Thyroid gland (tissue), 4 donors: ENCODE results near the gene APOL2. TPM values are rescaled to one million over a fixed set of nuclear protein-coding genes. Genes with fewer than 3 reads are reported as not detected.
"Not testable (repeated sequence)": the region's sequence is repeated elsewhere in the genome, so short reads cannot be mapped to it uniquely, and the experiment has no call there.

Experiments used
- DNase-seq, 2 donors: peaks; one replicate each; pipeline ENCODE4 v3.0.0-alpha.2; 2019
- H3K27ac ChIP-seq, 3 donors: fragments of 200-600 bp; sonication (generic); 1 replicate in 2 of 3; 2 replicates in 1 of 3; pipeline ENCODE4 v1.5.1; 2016 to 2019; ENCODE audit warnings: mild to moderate bottlenecking in 1 of 3, moderate library complexity in 1 of 3
- H3K27me3 ChIP-seq: fragments of 200-600 bp; sonication (generic); one replicate; pipeline ENCODE4 v1.5.1; 2019
- H3K36me3 ChIP-seq, 2 donors: fragments of 200-600 bp; sonication (generic); one replicate each; pipeline ENCODE4 v1.5.1; 2016 to 2019
- H3K4me1 ChIP-seq, 2 donors: fragments of 200-600 bp; sonication (generic); one replicate each; pipeline ENCODE4 v1.5.1; 2017 to 2019
- H3K4me3 ChIP-seq, 3 donors: fragments of 200-600 bp; sonication (generic); replicated peaks in 1 of 3; 1 replicate in 2 of 3; 2 replicates in 1 of 3; pipeline ENCODE4 v1.5.1; 2016; ENCODE audit warnings: mild to moderate bottlenecking in 1 of 3
- H3K9me3 ChIP-seq: fragments of 200-600 bp; sonication (generic); one replicate; pipeline ENCODE4 v1.5.1; 2017
- CTCF ChIP-seq, 6 experiments: fragments of 200-600 bp in 3 of 6; fragments of 450-650 bp in 3 of 6; sonication (generic) in 3 of 6; IDR thresholded peaks; one replicate each; pipeline ENCODE4 v1.5.1; 2016 to 2019; ENCODE audit warnings: antibody characterized with exemption in 6 of 6, mild to moderate bottlenecking in 2 of 6, inconsistent platforms in 1 of 6, moderate library complexity in 1 of 6
- POLR2A ChIP-seq, 2 donors: fragments of 450-650 bp; IDR thresholded peaks; one replicate each; pipeline ENCODE4 v1.6.1; 2017; ENCODE audit warnings: antibody characterized with exemption in 2 of 2, mild to moderate bottlenecking in 2 of 2, moderate library complexity in 1 of 2
- WGBS, 2 donors: methylation state at CpG; one replicate each; pipeline ENCODE4 v1.1.5; 2017; 5-methylcytosine and 5-hydroxymethylcytosine counted together
- intact Hi-C: fragments of 100-400 bp; cut with DNase I; formaldehyde crosslinking; loops from one replicate; pipeline ENCODE4 v1.15.1; 2023
- total RNA-seq, 4 donors: library from RNA; depleted of rRNA; stranded (reverse); fragments of >200 nt; gene quantifications; one replicate each; pipeline ENCODE4 v1.2.3, GENCODE V29; 2016

APOL2 gene
- total RNA-seq, 4 donors from 2014 or later, result 31.1 to 45.6 (median 35.6) TPM

GRCh38 chr22:36208162-36208765, 31.1 kb downstream of the APOL2 start:
- H3K4me3 ChIP-seq, result no peak overlapping the region
- no peaks in the 10 kb centered on the region for H3K9me3 ChIP-seq
- no peaks in the 10 kb centered on the region for H3K36me3 ChIP-seq
- no peaks in the 10 kb centered on the region for H3K27me3 ChIP-seq
- H3K27ac ChIP-seq, result no peak overlapping the region
- peaks cover 0 to 21% of the 10 kb centered on the region in 2 donors for H3K4me1 ChIP-seq
- intact Hi-C loops, result no loop called here
- TF ChIP-seq POLR2A (IDR thresholded peaks at IDR 0.05) (no peak), CTCF (IDR thresholded peaks at IDR 0.05) (no peak)
- DNase-seq, result no peak
- 28 to 49% methylated on average over 1 of the region's 1 CpG for WGBS, 2 donors

DNA sequence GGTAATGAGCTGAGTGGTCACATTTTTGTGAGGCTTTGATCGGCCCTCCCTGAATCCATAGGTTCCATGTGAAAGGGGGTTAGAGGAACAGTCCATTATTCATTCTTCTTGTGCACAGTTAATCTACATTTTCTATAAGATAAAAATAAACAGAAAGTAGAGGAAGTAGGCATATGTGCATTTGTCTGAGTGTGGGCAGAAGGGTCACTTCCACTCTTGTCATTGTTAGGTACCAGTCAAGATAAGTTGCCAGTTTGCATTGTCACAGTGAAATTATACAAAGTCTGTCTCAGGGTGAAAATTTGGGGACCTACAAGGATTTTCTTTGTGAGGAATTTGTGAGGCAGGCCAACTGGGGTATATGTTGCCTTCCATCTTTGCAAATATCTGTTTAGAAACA, 33.1 kb downstream of the APOL2 start:
- H3K36me3 ChIP-seq, result no peaks in the 10 kb centered on the region
- intact Hi-C loops, result no loop called here
- no peak overlapping the region for H3K4me3 ChIP-seq
- DNase-seq, result no peak
- no peaks in the 10 kb centered on the region for H3K27me3 ChIP-seq
- H3K27ac ChIP-seq, result no peak overlapping the region
- 85 to 90% methylated on average over 1 of the region's 1 CpG for WGBS, 2 donors
- H3K9me3 ChIP-seq, result no peaks in the 10 kb centered on the region
- peaks cover 0 to 17% of the 10 kb centered on the region in 2 donors for H3K4me1 ChIP-seq
- TF ChIP-seq CTCF (IDR thresholded peaks at IDR 0.05) (no peak), POLR2A (IDR thresholded peaks at IDR 0.05) (no peak)

- DNase-seq, H3K27ac ChIP-seq, H3K9me3 ChIP-seq, H3K4me3 ChIP-seq, H3K36me3 ChIP-seq, intact Hi-C loops, H3K27me3 ChIP-seq: not testable (repeated sequence)
- WGBS, 2 donors, result 78 to 84% methylated on average over 3 to 5 of the region's 5 CpGs
- H3K4me1 ChIP-seq, result peaks cover 0 to 12% of the 10 kb centered on the region in 2 donors
These were observed 33.8 kb downstream of the APOL2 start for GRCh38 chr22:36205573-36205972.

GRCh38 chr22:36204632-36205015, 34.7 kb downstream of the APOL2 start:
- 71 to 93% methylated on average over 6 of the region's 6 CpGs for WGBS, 2 donors
- no peaks in the 10 kb centered on the region for H3K9me3 ChIP-seq
- no peak for DNase-seq
- H3K4me3 ChIP-seq, result no peak overlapping the region
- no peak overlapping the region for H3K27ac ChIP-seq
- no peaks in the 10 kb centered on the region for H3K36me3 ChIP-seq
- H3K27me3 ChIP-seq, result no peaks in the 10 kb centered on the region
- H3K4me1 ChIP-seq, result peaks cover 0 to 12% of the 10 kb centered on the region in 2 donors
- intact Hi-C loops, result no loop called here
- no peak for TF ChIP-seq CTCF (IDR thresholded peaks at IDR 0.05)
- no peak for TF ChIP-seq POLR2A (IDR thresholded peaks at IDR 0.05)

- DNase-seq, result no peak
- H3K27me3 ChIP-seq, result no peaks in the 10 kb centered on the region
- peaks cover 0 to 12% of the 10 kb centered on the region in 2 donors for H3K4me1 ChIP-seq
- no peak for TF ChIP-seq POLR2A (IDR thresholded peaks at IDR 0.05)
- no peak for TF ChIP-seq CTCF (IDR thresholded peaks at IDR 0.05)
- no peak overlapping the region for H3K27ac ChIP-seq
- 80 to 84% methylated on average over 8 of the region's 8 CpGs for WGBS, 2 donors
- no peaks in the 10 kb centered on the region for H3K9me3 ChIP-seq
- H3K36me3 ChIP-seq, result no peaks in the 10 kb centered on the region
- intact Hi-C loops, result no loop called here
- no peak overlapping the region for H3K4me3 ChIP-seq
These were observed 35.2 kb downstream of the APOL2 start for GRCh38 chr22:36204001-36204631.

DNA sequence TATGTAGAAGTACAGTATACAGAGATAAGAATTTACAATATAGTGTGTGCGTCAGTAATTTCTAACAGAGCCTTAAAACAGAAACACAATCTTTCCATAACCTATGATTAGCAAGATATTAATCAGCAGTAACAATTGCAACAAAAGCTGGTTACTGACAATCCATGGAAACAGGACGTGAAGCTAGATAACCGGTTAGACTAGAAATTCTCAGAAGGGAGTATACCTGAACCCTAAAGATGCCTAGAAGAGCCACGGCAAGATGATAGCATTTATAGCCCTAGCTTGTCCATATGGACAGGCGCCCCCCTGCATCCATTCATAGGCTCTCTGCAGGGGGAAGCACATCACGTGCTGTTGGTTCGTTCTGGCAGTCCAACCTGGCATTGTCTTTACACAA, 35.9 kb downstream of the APOL2 start:
- H3K36me3 ChIP-seq, DNase-seq, H3K4me3 ChIP-seq, H3K9me3 ChIP-seq, H3K4me1 ChIP-seq, intact Hi-C loops, H3K27ac ChIP-seq, H3K27me3 ChIP-seq: not testable (repeated sequence)
- WGBS, 2 donors, result 75 to 81% methylated on average over 7 of the region's 7 CpGs
